GM19467 (cell line): ENCODE data around the gene INPP5A.

Experiments used
- ATAC-seq: cut with Tn5 transposase; IDR thresholded peaks from one replicate; pipeline ENCODE4 v1.9.1; 2021; ENCODE audit warnings: mild to moderate bottlenecking, moderate library complexity; ENCODE audit not compliant: unreplicated experiment

Gene INPP5A

GRCh38 chr10:132517951-132518521 is 19.6 kb upstream of the INPP5A start:
- ATAC-seq = no peak

DNA sequence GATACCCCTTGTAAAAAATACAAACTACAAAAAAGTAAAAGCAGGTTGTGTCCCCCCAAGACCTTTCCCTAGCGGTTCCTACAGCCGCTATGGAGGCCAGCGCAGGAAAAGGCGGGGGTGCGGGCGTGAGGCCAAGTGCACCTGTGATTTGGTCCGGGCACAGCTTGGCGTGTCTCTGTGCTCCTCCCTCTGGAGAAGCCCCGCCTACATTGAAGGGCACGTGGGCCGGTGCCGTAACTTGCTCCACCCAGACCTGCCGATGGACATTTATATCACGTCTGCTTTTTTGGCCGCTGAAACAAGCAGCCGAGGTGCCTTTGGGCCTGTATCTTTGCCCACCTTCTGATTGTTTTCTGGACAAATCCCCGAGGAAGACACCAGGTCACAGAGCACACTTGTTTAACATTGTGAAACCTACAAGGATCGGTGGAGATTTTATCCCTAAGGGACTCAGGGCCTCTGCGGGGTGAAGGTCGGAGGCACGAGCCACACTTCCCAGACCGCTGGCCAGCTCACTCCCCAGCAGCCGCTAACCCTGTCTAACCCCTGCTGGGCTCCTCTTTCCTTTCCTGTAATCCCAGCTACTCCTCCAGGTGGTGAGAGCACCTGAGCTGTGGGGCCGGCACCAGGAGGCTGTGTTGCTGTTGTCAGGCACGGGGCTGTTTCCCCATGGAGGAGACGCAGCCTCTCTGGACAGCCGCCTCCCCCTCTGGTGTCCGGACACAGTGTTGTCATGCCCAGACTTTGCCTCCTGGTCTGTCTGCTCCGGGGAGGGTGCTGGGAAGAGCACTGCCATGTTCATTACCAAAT is 18.8 kb upstream of the INPP5A start:
- ATAC-seq = no peak

- no peak for ATAC-seq
Observed at GRCh38 chr10:132519382-132520176, 18.0 kb upstream of the INPP5A start.

GRCh38 chr10:132520177-132520811 is 17.3 kb upstream of the INPP5A start:
- no peak for ATAC-seq

GRCh38 chr10:132521041-132521465 is 16.5 kb upstream of the INPP5A start:
- ATAC-seq = no peak

DNA sequence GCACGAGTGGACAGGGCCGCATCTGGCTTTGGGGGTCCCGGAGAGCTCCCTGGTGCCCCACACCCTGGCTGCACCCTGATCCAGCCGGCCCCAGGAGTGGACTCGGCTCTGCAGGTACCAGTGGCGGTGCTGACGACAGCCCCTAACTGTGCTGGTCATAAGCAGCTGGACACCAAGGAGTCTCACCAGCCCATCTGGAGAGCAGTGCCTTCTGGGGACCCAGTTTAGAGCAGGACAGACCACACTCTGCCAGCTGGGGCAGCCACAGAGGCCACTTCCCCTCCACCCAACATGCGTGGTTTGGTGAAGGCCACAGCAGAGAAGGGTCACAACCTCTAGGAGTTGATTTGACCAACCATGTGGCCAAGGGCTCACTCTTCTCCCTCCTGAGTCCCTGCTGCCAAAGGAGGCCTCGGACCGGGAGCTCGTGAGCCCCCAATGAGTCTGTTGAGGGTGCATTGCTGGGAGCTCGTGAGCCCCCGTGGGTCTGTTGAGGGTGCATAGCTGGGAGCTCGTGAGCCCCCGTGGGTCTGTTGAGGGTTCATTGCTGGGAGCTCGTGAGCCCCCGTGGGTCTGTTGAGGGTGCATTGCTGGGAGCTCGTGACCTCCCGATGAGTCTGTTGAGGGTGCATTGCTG is 16.0 kb upstream of the INPP5A start:
- no peak for ATAC-seq

DNA sequence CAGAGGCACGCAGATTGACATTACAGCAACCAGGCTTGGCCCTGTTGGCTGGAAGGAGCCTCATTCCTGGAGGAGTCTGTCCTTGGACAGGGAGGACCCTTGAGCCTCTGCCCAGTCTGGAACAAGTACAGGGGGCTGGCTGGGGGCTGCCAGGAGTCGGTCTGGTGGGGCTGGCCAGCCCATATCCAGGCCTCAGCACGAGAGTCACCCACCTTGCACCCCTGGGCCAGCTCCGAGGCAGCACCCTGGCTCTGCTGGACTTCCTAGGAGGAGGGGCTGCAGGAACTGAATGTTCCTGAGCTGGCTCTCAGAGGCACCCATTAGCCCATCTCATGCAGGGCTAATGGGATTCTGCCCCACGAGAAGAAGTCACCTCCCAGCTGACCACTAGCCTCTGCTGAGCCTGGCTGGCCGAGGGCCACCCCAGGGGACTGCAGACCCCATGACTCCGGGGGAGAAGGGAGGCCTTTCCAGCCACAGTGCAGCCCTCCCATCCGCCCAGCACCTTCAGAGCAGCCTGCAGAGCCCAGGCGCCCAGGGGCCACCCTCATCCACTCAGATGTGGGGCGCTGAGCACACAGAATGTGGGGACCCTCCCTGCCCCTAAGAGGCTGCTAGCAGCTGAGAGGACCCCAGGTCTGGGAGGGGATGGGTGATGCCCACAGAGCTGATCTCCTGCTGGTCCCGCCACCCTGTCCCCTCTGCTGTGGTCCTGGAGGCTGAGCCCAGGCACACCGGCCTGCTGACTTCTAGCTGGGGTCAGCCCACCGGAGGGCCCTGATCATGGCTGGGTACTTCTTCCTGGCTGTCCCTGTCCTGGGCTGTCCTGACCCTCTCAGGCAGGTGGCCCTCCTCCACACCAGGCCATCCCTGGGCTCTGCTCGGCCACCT is 14.8 kb upstream of the INPP5A start:
- no peak for ATAC-seq

GRCh38 chr10:132523561-132524442 is 13.8 kb upstream of the INPP5A start:
- no peak for ATAC-seq

DNA sequence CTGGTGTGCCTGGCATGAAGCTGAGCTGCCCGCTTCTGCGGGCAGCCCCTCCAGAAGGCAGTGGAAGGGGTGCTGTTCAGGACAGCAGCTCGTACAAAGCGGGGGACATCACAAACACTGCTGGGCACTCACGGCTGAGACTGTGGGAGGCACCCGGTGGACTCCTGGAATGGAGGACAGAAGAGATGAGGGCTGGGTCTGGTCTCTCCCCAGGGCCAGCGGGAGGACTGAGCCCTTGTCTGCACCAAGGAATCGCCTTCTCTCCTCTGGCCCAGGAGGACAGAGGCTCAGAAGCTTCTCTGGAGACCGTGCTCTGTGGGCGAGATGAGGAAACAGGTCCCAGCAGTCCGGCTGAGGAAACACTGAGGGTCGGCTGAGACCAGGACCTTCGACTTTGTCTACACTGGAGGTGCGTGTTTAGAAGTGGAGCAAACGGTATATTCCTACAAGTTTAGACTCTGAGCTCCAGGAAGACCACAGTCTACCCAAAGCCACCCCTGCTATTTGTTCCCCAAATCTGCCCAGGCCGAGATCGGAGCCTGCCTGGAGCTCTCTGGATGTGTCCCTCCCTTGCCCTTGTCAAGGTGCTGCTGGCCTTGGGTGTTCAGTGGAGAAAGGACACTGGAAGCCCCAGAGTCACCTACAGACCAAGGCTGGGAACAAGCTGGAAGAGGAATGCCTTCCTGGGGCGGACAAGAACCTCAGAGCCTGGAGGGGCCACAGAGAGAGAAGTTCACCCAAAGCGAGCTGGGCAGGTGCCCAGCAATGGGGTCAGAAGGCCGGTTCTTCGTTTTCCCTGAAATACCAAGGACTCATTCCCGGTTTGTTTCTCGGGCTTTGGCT is 12.9 kb upstream of the INPP5A start:
- no peak for ATAC-seq

- no peak for ATAC-seq
Observed at GRCh38 chr10:132526676-132527075, 10.9 kb upstream of the INPP5A start.

- ATAC-seq = no peak
Observed at GRCh38 chr10:132527339-132528063, 10.1 kb upstream of the INPP5A start.

- no peak for ATAC-seq
Observed at GRCh38 chr10:132528064-132528691, 9.4 kb upstream of the INPP5A start.

DNA sequence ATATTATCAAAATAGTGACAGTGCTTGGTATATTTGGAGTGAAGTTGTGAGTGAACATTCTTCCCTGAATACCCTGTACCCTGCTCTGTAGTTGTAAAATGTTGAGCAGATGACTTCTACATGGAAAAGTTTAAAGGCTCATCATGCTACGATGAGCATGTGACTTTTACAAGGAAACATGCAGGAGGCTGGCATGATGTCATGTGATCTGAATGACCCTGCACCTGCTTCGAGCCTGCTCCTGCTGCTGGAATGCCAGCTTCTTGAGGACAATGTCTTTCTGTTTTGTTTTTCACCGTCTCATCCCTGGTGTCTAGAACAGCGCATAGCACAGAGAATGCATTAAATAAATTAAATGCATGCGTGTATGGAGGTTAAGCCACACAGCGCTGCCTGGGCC is 5.4 kb upstream of the INPP5A start:
- ATAC-seq = no peak

GRCh38 chr10:132532749-132533560 is 4.6 kb upstream of the INPP5A start:
- ATAC-seq = no peak

GRCh38 chr10:132533571-132534260 is 3.9 kb upstream of the INPP5A start:
- ATAC-seq = no peak
